ENCODE measurements around the gene DCDC2. TPM values are rescaled to one million over a fixed set of nuclear protein-coding genes. Genes with fewer than 3 reads are reported as not detected.

DCDC2 gene
- total and polyA plus RNA-seq, 2 donors (not counting 1 experiment from before 2014, with no cell fraction given) = not detected

- Histone ChIP-seq H2AFZ (ENCODE audit: insufficient read depth, low read depth, low read length, poor library complexity, severe bottlenecking) (no peak overlapping the region), H4K20me1 (ENCODE audit: control insufficient read depth, insufficient read depth, low read length, poor library complexity, severe bottlenecking) (no peaks in the 10 kb centered on the region), H3K36me3 (replicated peaks in 1 of 2; ENCODE audit: control extremely low read depth in 1 of 2, control insufficient read depth in 1 of 2, extremely low read depth in 1 of 2, insufficient read depth in 2 of 2, low read length in 1 of 2) (no peaks in the 10 kb centered on the region), H3K4me2 (replicated peaks; ENCODE audit: low read depth, low read length, poor library complexity, severe bottlenecking) (no peak overlapping the region), H3K79me2 (ENCODE audit: control insufficient read depth, insufficient read depth, low read length) (no peaks in the 10 kb centered on the region), H3K4me1 (ENCODE audit: control insufficient read depth in 2 of 2, insufficient read depth in 2 of 2, low read length in 2 of 2) (no peaks in the 10 kb centered on the region), H3K27me3 (replicated peaks in 1 of 4; ENCODE audit: control extremely low read depth in 1 of 4, control insufficient read depth in 3 of 4, insufficient read depth in 4 of 4, low read length in 3 of 4) (peaks cover 0 to 17% (median 6%) of the 10 kb centered on the region in 4 experiments), H3K9ac (ENCODE audit: low read length) (no peak overlapping the region), H3K4me3 (ENCODE audit: control extremely low read depth in 1 of 5, extremely low read depth in 1 of 5, insufficient read depth in 1 of 5, low read depth in 2 of 5, low read length in 4 of 5) (no peak overlapping the region), H3K9me3 (ENCODE audit: control extremely low read depth in 1 of 3, control insufficient read depth in 2 of 3, insufficient read depth in 1 of 3, low read length in 2 of 3) (peaks cover 0 to 8% (median 4%) of the 10 kb centered on the region in 3 donors), H3K27ac (ENCODE audit: low read length in 2 of 2) (no peak overlapping the region)
- intact Hi-C loops (cut with micrococcal nuclease) = no loop called here
- DNase-seq (no peak), ATAC-seq (ENCODE audit: low read depth) (no peak)
- H3K4me1 Mint-ChIP-seq = no peaks in the 10 kb centered on the region
- WGBS (ENCODE audit: insufficient coverage) = 90% methylated on average over 2 of the region's 4 CpGs
- ChIA-PET CTCF (no interaction called here), POLR2A (no interaction called here)
- peaks cover 6% of the 10 kb centered on the region for H3K9me3 Mint-ChIP-seq (ENCODE audit: insufficient read depth)
- no peak overlapping the region for H3K27ac Mint-ChIP-seq
- TF ChIP-seq EZH2 (IDR thresholded peaks at IDR 0.05; ENCODE audit: borderline replicate concordance, insufficient read depth, low read depth, low read length, poor library complexity, severe bottlenecking) (no peak), CTCF (IDR thresholded peaks at IDR 0.05) (no peak)
- H3K4me3 Mint-ChIP-seq = no peak overlapping the region
- peaks cover 36% of the 10 kb centered on the region for H3K27me3 Mint-ChIP-seq
Measured at GRCh38 chr6:24394780-24395437, 37.0 kb upstream of the DCDC2 start.

GRCh38 chr6:24394061-24394779 is 36.4 kb upstream of the DCDC2 start:
- Mint-ChIP-seq H3K4me1 (no peaks in the 10 kb centered on the region), H3K4me3 (no peak overlapping the region), H3K9me3 (ENCODE audit: insufficient read depth) (peaks cover 6% of the 10 kb centered on the region), H3K27ac (no peak overlapping the region), H3K27me3 (peaks cover 31% of the 10 kb centered on the region)
- H3K27me3 ChIP-seq (replicated peaks in 1 of 4; ENCODE audit: control extremely low read depth in 1 of 4, control insufficient read depth in 3 of 4, insufficient read depth in 4 of 4, low read length in 3 of 4) = peaks cover 0 to 10% (median 4%) of the 10 kb centered on the region in 4 experiments
- no peaks in the 10 kb centered on the region for H4K20me1 ChIP-seq (ENCODE audit: control insufficient read depth, insufficient read depth, low read length, poor library complexity, severe bottlenecking)
- TF ChIP-seq CTCF (IDR thresholded peaks at IDR 0.05) (no peak), EZH2 (IDR thresholded peaks at IDR 0.05; ENCODE audit: borderline replicate concordance, insufficient read depth, low read depth, low read length, poor library complexity, severe bottlenecking) (no peak)
- intact Hi-C loops (cut with micrococcal nuclease) = no loop called here
- POLR2A ChIA-PET = no interaction called here
- DNase-seq = no peak
- H3K4me2 ChIP-seq (replicated peaks; ENCODE audit: low read depth, low read length, poor library complexity, severe bottlenecking) = no peak overlapping the region
- ATAC-seq (ENCODE audit: low read depth) = no peak
- no peaks in the 10 kb centered on the region for H3K79me2 ChIP-seq (ENCODE audit: control insufficient read depth, insufficient read depth, low read length)
- no peak overlapping the region for H3K9ac ChIP-seq (ENCODE audit: low read length)
- no peaks in the 10 kb centered on the region for H3K4me1 ChIP-seq (ENCODE audit: control insufficient read depth in 2 of 2, insufficient read depth in 2 of 2, low read length in 2 of 2)
- CTCF ChIA-PET = no interaction called here
- no peak overlapping the region for H3K4me3 ChIP-seq (ENCODE audit: control extremely low read depth in 1 of 5, extremely low read depth in 1 of 5, insufficient read depth in 1 of 5, low read depth in 2 of 5, low read length in 4 of 5)
- no peaks in the 10 kb centered on the region for H3K36me3 ChIP-seq (replicated peaks in 1 of 2; ENCODE audit: control extremely low read depth in 1 of 2, control insufficient read depth in 1 of 2, extremely low read depth in 1 of 2, insufficient read depth in 2 of 2, low read length in 1 of 2)
- WGBS (ENCODE audit: insufficient coverage) = 89% methylated on average over 1 of the region's 2 CpGs
- no peak overlapping the region for H2AFZ ChIP-seq (ENCODE audit: insufficient read depth, low read depth, low read length, poor library complexity, severe bottlenecking)
- peaks cover 0 to 8% (median 4%) of the 10 kb centered on the region in 3 donors for H3K9me3 ChIP-seq (ENCODE audit: control extremely low read depth in 1 of 3, control insufficient read depth in 2 of 3, insufficient read depth in 1 of 3, low read length in 2 of 3)
- no peak overlapping the region for H3K27ac ChIP-seq (ENCODE audit: low read length in 2 of 2)
